ENCODE measurements around the gene URB2.
"Not testable (repeated sequence)": the region's sequence is repeated elsewhere in the genome, so short reads cannot be mapped to it uniquely, and the experiment has no call there.

Gene URB2

GRCh38 chr1:229625915-229626831 lies at the start of gene URB2, which contains the start of gene TAF5L:
TSS of gene URB2 (plus strand) at chr1:229626247. CDS start at chr1:229627634, 1,387 bp downstream.
TSS of gene TAF5L (minus strand) at chr1:229626122. CDS start at chr1:229614482, 11,640 bp downstream.
- peak; percentile 63 to 85 for DNase-seq

- DNase-seq: no peak
Measured at GRCh38 chr1:229578168-229579058, 47.6 kb upstream of the URB2 start.

GRCh38 chr1:229579059-229579673 lies 46.9 kb upstream of the URB2 start:
- DNase-seq: peak; percentile 29 to 62

GRCh38 chr1:229581485-229581884 lies 44.6 kb upstream of the URB2 start:
- no peak for DNase-seq

GRCh38 chr1:229582011-229582694 lies 43.9 kb upstream of the URB2 start:
- DNase-seq: no peak

GRCh38 chr1:229582715-229583114 lies 43.3 kb upstream of the URB2 start:
- DNase-seq: no peak

- no peak for DNase-seq
Measured at GRCh38 chr1:229585338-229585737, 40.7 kb upstream of the URB2 start.

GRCh38 chr1:229590119-229590518 lies 35.9 kb upstream of the URB2 start:
- peak; percentile 11 to 71 for DNase-seq

- DNase-seq: no peak
Measured at GRCh38 chr1:229593800-229594199, 32.2 kb upstream of the URB2 start.

GRCh38 chr1:229594227-229595008 lies 31.6 kb upstream of the URB2 start:
- no peak for DNase-seq

GRCh38 chr1:229595876-229596275 lies 30.2 kb upstream of the URB2 start:
- DNase-seq: not testable (repeated sequence)

- no peak for DNase-seq
Measured at GRCh38 chr1:229596925-229597699, 28.9 kb upstream of the URB2 start.

GRCh38 chr1:229597877-229598276 lies 28.2 kb upstream of the URB2 start:
- DNase-seq: no peak

- no peak for DNase-seq
Measured at GRCh38 chr1:229599218-229599954, 26.7 kb upstream of the URB2 start.

- no peak for DNase-seq
Measured at GRCh38 chr1:229600229-229600628, 25.8 kb upstream of the URB2 start.

- no peak for DNase-seq
Measured at GRCh38 chr1:229603371-229604005, 22.6 kb upstream of the URB2 start.

GRCh38 chr1:229607370-229607769 lies 18.7 kb upstream of the URB2 start:
- no peak for DNase-seq

- DNase-seq: no peak
Measured at GRCh38 chr1:229608590-229608989, 17.5 kb upstream of the URB2 start.

- DNase-seq: no peak
Measured at GRCh38 chr1:229613938-229614337, 12.1 kb upstream of the URB2 start.
